ENCODE results near the gene HSPA1A.

DNA sequence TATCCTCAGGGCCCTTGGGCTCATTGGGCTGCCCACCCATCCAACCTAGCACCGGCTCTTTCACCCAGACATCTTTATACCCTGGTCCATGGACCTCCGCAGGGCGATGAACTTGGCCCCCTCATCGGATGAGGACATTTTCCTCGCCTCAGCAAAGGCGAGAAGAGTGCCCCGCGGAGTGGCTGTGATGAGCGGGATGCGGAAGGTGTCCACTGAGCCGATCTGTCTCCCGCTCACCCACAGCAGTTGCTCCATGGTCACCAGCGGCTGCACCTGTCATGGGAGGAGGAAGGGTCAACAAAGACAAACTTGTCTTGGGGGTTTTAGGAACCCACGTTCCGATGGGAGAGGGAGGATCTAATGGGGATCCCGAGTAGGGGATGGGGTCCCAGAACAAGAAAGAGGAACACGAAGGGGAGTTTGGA, 46.6 kb downstream of the HSPA1A start:
- no peak for TF ChIP-seq BACH2 (CRISPR knock-in tag; IDR thresholded peaks at IDR 0.05; ENCODE audit: borderline replicate concordance)
- no peak for TF ChIP-seq ISL1 (CRISPR knock-in tag; IDR thresholded peaks at IDR 0.05)
